ENCODE data around the gene CRELD2. TPM values are rescaled to one million over a fixed set of nuclear protein-coding genes. Genes with fewer than 3 reads are reported as not detected.
"Not testable (repeated sequence)": the region's sequence is repeated elsewhere in the genome, so short reads cannot be mapped to it uniquely, and the experiment has no call there.

CRELD2 gene
- total RNA-seq, 1 donor from 2014 or later = 25.5 TPM

DNA sequence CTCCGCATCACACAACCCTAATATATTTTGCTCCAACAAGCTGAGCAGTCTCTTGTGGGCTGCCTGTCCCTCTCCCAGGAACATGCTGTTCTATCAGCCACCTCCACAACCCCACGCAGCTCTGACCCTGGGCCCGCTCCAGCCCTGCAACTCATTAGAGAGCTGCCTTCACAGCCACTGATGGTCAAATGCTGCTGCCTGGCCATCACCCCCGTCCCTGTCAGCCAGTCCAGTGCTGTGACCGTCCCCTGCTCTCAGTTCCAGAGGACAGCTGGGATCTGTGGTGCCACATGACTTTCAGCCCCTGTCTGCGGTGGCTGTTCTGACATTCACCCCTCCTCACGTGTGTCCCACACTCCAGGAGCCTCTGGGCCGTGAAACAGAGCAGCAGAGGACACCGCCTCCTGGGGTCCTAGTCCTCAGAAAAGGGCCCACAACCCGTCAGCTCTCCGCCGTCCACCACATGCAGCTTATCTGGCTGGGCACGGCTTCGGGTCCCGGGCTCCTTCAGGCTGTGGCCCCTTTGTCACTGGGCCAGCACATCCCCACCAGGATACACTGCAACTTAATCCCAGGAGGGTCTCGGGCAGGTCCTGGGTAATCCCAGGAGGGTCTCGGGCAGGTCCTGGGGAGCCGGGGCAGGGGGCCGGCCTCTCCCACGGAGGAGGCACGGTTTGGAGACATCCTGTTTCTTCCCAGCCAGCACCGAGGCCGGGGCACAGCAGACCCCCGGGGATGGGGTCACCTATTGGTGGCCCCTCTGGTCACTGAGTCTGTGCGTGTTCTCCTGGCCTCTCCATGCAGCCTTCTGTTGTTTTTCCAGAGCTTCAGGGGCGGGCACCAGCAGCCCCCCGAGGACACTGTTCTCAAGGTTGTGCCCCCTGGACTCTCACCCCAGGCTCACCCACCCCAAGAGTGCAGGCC lies 15.1 kb downstream of the CRELD2 start:
- ATAC-seq = no peak

DNA sequence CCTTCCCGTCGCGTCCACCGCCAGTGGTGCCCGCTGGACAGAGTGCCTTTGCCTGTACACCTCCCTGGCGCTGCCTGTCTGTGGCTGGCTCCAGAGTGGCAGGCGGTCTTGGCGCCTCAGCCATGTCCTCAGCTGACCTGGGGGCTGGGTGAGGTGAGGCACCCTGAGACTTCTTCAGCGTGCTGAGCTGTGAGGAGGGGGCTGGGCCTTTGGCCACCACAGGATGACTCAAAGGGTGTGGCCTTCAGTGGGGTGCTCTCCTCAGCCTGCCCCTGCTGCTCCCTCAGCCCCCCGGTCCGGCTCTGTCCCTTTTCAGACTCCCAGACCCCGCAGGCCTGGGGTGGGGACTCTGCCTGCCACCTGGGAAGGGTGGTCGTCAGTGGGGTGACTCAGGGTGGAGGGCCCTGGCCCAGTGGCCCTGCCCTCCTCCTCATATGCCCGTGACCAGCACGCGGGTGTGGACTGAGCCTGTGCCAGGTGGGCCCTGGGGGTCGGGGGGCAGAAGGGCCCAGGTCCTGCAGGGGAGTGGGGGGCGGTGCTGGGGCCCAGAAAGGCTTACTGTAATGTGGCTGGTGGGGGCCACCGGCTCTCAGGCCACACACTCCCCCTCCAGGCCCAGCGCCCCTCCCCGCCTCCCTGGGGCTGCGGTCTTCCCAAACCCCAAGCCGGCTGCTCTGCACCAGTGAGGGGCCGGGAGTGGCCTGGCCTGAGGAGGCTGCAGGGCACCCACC lies 15.9 kb downstream of the CRELD2 start:
- ATAC-seq = peak; percentile 25

DNA sequence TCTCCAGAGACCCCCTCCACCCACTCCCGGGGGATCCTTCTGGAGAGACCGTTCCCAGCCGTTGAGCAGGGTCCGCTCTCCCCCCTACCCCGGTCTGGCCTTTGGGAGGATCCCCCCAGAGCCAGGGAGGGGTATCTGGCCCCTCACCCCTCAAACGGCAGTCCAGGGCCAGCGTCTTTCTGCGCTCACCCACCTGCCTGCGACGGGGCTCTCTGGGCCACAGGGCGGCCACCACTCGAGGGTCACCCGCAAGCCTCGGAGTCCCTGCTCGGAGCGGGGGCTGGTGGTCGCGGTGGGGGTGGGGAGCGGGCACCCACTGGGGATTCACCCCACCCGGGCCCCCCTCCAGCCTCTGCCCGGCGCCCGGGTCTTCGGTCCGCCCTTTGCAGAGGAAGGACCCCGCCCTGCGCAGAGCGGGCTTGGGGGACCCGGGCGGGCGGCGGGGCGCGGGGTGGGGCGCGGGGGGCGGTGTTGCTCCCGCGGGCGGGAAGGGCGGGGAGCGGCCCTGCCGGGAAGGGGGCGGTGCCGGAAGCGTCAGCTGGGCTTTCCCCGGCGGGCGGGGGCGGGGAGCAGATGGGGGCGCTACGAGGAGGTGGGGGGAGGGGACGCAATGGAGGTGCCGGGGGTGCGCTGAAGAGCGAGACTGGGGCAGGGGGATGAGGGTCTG lies 16.6 kb downstream of the CRELD2 start:
- peak; percentile 47 for ATAC-seq

DNA sequence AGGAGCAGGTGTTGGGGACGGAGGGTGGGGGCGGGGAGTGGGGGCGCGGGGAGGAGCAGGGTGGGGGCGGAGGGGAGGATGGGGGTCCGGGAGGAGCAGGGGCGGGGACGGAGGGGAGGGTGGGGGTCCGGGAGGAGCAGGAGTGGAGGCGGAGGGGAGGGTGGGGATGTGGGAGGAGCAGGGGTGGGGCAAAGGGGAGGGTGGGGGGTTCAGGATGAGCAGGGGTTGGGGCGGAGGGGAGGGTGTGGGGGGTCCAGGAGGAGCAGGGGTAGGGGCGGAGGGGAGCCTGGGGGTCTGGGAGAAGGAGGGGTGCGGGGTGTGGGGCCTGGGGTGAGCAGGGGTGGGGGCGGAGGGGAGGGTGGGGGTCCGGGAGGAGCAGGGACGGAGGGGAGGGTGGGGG lies 17.1 kb downstream of the CRELD2 start:
- no peak for ATAC-seq

DNA sequence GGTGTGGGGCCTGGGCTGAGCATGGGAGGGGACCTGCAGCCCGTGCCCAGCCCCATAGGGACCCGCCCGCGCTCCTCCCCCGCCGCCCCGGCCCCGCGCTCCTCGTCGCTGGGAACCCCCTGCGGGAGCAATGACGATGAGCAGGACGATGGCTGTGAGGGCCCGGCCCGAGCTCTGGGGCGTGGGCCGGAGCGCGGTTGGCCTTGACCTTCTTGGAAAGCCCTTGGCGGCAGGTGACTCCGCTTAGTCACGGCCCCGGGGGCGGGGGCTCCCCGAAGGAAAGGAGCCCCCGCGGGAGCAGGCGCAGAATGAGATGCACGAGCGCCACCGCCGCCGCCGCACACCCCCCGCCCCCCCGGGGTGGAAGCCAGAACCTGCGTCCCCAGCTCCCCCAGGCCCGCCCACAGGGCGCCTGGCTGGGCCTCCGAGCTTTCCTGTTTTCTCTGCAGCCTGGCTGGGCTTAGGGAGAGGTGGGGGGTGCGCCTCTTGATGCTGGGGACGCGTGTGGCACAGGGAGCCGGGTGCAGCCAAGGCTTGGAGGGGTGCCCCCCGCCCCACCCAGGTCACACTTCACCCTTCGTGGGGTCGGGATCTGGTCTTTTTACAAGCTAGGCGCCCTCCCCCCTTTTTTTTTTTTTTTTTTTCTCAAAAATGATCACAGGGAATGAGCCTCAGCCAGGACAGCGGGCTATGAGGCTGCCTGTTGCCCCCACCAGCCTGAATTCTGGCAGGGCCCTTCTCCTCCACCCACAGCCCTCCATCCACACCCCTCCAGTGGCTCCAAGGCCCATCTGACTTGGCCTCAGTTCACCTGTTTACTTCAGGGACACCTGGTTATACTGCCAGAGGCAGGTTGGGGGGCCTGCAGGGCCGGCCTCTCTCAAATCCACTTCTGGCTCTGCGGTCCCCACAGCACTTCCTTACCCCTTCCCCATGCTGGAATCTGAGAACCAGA lies 17.9 kb downstream of the CRELD2 start:
- ATAC-seq = peak; percentile 77

DNA sequence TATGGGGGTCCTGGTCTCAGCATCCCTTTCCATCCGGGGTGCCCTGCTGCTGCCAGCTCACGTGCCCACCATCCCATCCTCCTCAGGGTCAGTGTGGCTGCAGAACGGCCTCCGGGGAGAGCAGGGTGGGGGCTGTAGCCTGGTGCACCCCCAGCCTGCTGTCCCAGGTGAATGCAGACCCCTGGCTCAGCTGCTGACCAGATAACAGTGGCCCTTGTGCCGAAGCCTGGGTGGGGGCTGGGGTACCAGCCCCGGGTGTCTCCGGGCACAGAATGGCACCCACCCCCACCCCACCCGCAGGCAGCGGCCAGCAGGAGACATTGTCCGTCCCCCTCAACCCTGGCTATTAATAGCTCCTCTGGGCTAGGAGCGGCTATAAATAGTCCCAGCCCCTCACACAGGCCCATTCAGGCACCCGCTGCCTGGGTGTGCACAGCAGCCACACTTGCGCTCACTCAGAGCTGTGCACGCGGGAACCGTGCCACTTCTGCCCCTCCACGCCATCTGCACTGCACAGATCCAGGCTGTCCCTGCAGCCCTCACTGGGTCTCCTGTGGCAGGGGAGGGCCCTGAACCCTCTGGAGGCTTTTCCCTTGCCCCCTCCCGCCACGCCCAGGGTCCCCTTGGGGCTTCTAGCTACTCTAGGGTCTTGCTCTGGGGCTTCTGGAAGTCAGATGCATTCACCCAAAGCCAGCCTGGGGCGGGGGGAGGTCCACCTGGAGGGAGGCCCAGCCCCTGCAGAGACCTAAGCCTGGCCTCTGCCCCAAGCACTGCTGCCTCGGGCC lies 18.7 kb downstream of the CRELD2 start:
- ATAC-seq = no peak

DNA sequence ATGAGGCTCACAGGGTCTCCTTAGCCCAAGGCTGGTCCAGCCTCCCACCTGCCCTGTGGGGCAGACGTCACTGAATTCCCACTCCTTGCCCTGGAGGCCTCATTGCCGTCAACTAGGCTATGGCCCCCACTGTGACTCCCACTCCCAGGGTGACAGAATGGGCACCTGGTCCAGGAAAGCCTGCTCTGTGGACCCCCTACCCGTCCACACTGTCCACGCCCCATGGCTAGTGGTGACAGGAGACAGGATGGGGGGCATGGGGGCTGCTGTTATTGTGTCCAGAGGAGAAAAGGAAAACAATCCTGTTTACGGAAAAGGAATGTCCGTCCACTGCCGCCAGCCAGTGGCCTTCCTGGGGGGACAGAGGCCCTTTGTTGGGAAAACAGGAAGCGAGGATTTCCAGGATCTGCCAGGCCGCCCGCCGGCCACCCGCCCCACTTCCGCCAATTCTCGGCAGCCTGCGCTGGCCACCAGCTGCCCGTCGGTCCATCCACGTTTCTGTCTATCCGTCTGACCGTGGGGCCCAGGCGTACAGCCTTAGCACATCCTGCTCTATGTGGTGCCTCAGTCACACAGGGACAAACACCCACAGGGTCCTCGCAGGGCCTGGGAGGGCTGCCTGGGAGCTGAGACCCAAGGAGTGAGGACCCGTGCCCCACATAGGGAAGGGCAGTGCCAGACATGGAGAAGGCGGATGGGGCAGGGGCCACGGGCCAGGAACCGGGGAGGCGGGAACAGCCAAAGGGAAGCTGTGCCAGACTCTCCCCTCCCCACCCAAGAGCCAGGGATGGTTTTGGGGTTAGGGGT lies 19.5 kb downstream of the CRELD2 start:
- ATAC-seq = no peak

DNA sequence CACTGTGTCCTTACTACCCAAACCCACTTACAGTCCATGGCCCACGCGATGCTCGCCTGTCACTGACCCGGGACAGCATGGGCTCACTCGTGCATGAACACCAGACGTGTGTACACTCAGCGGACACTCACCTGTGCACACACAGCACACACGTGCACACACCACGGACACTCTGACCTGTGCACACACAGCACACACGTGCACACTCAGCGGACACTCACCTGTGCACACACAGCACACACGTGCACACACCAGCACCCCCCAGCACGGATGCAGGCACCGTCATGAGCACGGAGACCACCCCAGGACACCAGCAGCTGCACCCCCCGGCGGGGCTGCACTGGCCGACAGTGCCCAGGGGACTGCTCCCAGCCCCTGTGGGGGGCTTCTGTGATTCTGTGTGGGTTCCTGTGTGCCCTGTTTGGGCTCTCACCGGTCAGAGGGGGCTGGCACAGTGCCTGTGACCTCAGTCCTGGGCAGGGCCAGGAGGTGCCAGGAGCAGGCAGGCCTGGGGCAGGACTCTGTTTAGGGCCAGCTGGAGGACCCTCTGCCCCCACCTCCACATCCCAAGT lies 20.2 kb downstream of the CRELD2 start:
- ATAC-seq = no peak

DNA sequence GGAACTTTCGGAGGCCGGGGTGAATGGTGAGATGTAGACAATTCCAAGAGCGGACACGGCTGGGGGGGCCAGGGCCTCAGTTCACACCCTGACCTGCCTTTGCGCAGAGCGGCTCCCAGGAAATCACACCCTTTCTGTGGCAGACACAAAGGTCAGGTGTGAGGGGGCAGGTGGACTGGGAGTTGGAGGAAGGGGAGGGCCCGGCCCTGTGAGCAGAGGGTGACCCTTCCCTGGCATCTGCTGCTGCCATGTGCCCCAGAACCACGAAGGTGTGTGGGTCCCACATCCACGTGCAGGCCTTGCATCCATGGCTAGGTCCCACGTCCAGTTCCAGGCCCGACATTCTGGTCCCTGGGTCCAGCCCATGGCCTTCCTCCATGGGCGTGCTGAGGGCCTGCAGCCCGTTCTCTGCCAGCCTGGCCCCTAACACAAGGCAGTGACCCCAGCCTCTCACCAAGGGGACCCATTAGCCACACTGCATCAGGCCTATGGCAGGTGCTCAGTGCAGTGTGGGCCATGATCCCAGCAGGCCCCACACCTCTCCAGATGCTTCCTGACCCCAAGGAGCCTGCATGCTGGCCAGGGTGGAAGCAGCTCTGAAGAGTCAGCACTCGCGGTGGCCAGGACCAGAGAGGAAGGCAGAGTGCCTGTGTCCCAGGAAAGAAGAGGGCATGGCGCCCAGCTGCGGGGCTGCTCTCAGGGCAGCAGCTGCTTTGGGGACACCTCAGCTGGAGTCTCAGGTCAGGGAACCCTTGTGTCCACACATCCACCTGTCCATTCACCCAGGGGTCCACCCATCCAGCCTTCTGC lies 23.3 kb downstream of the CRELD2 start:
- no peak for ATAC-seq

DNA sequence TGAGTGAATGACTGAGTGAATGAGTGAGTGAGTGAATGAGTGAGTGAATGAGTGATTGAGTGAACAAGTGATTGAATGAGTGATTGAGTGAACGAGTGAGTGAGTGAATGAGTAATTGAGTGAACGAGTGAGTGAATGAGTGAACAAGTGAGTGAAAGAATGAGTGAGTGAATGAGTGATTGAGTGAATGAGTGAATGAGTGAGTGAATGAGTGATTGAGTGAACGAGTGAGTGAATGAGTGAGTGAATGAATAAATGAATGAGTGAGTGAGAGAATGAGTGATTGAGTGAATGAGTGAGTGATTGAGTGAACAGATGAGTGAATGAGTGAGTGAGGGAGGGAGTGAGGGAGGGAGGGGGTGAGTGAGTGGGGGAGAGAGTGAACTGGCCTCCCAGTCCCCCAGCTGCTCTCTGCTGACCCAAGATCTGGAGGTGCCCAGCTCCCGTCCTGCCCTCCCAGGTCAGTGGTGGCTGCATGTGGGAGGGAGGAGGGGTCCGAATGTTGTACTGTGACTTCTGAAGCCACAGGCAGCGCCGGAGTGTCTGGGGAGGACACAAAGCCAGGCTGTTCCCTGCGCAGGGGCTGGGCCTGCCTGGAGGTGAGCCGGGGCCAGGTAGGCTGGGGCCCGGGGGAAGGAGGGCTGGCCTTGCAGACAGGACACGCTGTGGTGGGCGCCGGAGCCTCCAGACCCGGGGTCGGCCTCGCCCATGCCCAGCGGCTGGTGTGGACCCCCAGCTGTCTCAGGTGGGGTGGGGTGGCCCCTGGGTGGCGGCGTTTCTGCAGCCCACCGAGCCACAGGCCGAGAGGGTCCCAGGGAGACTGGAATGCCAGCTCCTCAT lies 24.4 kb downstream of the CRELD2 start:
- ATAC-seq = no peak

DNA sequence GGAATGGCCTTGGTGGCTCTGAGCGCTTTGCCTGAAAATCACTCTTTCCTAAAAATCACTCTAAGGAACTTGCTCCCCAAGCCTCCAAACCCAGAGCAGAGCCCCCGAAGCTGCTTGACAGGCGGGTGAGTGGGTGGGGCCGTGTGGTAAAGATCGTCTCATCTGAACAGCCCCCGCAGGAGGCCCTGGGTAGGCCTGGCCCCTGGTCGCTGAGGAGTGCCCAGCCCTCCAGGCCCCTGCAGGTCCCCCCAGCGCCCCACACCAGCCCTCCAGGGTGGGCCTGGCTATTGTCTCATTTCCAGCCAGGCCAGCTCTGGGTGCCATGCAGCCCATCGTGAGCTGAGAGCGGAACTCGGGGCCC lies 25.0 kb downstream of the CRELD2 start:
- no peak for ATAC-seq

DNA sequence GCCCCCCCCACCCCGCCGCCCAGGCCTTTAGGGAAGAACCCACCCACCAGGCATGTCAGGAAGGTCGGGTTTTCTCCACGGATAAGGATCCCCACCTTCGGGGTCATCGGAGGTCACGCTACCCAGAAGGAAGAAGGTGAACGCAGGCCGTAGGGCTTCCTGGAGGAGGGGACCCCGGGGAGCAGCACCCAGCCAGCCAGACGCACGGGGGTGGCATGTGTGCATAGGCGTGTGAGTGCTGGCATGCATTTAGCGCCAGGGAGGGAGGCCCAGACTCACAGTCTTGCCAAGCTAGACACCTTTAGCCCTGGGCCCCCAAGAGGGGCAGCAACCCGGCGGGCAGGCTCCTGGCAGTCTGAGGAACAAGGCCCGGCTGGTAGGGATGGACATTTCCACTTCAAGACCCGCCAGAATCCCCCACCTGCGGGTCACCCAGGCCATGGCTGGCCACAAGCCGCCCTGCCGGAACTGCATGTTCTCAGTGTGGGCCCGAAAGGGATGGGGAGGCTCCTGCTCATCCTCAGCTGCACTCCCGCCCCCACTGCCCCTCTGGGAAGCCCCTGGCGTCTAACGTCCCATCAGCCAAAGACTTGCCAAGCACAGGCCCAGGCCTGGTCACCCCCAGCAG lies 25.5 kb downstream of the CRELD2 start:
- no peak for ATAC-seq

DNA sequence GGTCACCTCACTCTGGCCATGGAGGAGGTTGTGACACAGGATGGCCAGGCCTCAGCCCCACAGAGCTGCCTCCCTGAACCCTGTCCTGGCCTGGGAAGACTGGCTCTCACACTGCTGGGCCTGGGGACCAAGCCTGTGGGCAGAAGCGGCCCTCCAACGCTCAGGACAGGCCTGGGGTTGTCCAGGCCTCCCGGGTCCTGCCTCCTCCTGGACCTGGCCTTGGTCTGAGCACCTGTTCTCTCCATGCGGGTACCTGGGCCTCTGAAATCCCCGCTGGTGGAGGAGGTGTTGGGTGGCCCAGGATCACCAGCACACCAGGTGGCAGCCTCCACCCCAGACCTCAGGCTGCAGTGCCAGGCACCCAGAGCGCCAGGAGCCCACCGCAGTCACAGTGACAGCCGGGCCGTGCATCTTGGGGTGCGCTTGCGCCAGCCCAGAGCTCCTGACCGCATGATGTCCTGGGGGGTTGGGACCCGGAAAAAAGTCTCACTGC lies 26.0 kb downstream of the CRELD2 start:
- no peak for ATAC-seq

DNA sequence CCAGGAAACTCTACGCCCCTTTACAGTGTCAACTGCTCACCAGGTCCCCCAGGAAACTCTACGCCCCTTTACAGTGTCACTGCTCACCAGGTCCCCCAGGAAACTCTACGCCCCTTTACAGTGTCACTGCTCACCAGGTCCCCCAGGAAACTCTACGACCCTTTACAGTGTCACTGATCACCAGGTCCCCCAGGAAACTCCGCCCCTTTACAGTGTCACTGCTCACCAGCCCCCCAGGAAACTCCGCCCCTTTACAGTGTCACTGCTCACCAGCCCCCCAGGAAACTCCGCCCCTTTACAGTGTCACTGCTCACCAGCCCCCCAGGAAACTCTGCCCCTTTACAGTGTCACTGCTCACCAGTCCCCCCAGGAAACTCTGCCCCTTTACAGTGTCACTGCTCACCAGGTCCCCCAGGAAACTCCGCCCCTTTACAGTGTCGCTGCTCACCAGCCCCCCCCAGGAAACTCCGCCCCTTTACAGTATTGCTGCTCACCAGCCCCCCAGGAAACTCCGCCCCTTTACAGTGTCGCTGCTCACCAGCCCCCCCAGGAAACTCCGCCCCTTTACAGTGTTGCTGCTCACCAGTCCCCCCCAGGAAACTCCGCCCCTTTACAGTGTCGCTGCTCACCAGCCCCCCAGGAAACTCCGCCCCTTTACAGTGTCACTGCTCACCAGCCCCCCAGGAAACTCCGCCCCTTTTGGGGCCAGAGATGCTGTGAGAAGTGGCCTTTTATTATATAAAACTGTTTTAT lies 26.8 kb downstream of the CRELD2 start:
- not testable (repeated sequence) for ATAC-seq

DNA sequence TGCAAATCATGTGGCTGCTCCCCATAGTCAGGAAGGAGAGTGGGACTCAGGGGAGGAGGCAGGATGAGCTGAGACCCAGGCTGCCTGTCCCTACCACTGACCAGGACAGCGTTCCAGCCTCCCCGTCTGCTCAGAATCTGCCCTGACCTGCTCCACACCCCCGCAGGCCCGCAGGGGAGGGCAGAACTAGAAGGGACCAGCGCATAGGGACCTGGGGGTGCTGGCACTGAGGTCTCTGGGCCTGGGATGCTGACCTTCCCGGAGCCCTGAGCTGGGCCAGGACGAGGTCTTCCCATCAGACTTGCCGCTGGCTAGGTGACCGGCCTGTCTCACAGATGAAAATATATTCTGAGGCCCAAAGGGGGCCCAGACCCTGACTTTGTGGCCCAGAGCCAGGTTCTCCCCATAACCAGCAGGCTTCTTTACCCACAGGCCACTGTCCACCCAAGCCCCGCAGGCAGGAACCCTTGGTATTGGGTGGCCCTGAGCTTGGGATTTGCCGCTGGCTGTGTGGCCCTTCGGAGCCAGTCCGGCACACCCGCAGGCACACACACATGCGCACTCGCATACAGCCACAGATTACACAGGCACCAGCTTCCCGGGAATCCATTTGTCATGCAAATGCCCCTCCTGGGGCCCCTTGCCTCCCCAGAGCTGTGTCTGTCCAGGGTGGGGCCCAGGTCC lies 28.3 kb downstream of the CRELD2 start:
- no peak for ATAC-seq

DNA sequence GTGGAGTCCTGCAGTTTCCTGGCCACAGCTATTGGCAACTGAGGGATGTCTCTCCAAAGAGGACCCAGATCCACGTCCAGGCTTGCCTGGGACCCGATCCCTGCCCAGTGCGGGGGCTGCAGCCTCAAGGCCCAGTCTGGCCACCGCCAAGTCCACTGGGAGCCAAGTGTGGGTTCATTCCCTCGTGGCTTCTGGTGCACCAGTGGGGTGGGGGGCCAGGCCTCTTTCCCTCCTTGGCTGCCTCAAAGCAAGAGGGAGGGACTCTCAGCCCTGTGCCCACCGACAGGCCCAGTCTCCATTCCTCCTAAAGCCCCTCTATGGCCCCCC lies 28.8 kb downstream of the CRELD2 start:
- ATAC-seq = no peak

All from esophagus mucosa (tissue), 1 donor.